ENCODE results near the gene CCDC159.

The CCDC159 gene, protein sequence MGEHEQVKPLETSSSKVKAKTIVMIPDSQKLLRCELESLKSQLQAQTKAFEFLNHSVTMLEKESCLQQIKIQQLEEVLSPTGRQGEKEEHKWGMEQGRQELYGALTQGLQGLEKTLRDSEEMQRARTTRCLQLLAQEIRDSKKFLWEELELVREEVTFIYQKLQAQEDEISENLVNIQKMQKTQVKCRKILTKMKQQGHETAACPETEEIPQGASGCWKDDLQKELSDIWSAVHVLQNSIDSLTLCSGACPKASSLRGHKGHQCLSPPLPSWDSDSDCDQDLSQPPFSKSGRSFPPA

GRCh38 chr19:11346104-11346940 is at the start of gene CCDC159, which contains the start of gene TMEM205:
Gene CCDC159, plus strand, starts transcription at chr19:11346519. Its CDS starts 88 bp downstream, at chr19:11346607.
Gene TMEM205, minus strand, starts transcription at chr19:11346268. Its CDS starts 649 bp downstream, at chr19:11345619.
- peak within 1 kb of the TSS; percentile 61 for H3K4me3 ChIP-seq (ENCODE audit: severe bottlenecking)
- peak; percentile 98 for DNase-seq (ENCODE audit: low spot score)
- H3K9me3 ChIP-seq (ENCODE audit: severe bottlenecking) = peaks cover 5% of the 10 kb centered on the region
- no peaks in the 10 kb centered on the region for H3K27me3 ChIP-seq (ENCODE audit: insufficient read depth, poor library complexity, severe bottlenecking)
- H3K4me1 ChIP-seq (ENCODE audit: insufficient read depth, poor library complexity, severe bottlenecking) = peaks cover 10% of the 10 kb centered on the region
- peak within 1 kb of the TSS; percentile 44 for H3K27ac ChIP-seq (ENCODE audit: poor library complexity, severe bottlenecking)
- TF ChIP-seq CTCF (IDR thresholded peaks at IDR 0.05; ENCODE audit: poor library complexity, severe bottlenecking) = no peak
- peak; percentile 83 for ATAC-seq (ENCODE audit: low read depth)
- no peaks in the 10 kb centered on the region for H3K36me3 ChIP-seq (ENCODE audit: low read depth)

GRCh38 chr19:11299946-11300810 is 46.1 kb upstream of the CCDC159 start:
- DNase-seq (ENCODE audit: low spot score) (no peak), ATAC-seq (ENCODE audit: low read depth) (no peak)
- Histone ChIP-seq H3K36me3 (ENCODE audit: low read depth) (no peaks in the 10 kb centered on the region), H3K4me3 (ENCODE audit: severe bottlenecking) (no peak overlapping the region), H3K4me1 (ENCODE audit: insufficient read depth, poor library complexity, severe bottlenecking) (no peaks in the 10 kb centered on the region), H3K9me3 (ENCODE audit: severe bottlenecking) (no peaks in the 10 kb centered on the region), H3K27ac (ENCODE audit: poor library complexity, severe bottlenecking) (no peak overlapping the region), H3K27me3 (ENCODE audit: insufficient read depth, poor library complexity, severe bottlenecking) (no peaks in the 10 kb centered on the region)
- no peak for TF ChIP-seq CTCF (IDR thresholded peaks at IDR 0.05; ENCODE audit: poor library complexity, severe bottlenecking)

DNA sequence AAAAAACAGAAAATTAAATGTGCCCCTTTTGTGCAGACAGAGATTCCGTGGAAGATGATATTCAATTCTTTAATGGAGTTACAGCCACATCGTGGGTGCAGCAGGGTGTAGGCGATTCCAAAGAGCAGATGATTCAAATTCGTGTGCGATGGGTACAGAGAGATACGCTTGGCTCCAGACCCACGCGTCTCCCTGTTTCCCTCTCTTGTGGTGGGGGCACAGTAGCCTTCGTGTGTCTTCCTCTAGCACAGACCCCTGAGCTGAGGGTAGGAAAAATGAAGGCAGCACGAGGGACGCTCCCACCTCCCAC is 45.6 kb upstream of the CCDC159 start:
- H3K4me3 ChIP-seq (ENCODE audit: severe bottlenecking) = no peak overlapping the region
- no peak for ATAC-seq (ENCODE audit: low read depth)
- TF ChIP-seq CTCF (IDR thresholded peaks at IDR 0.05; ENCODE audit: poor library complexity, severe bottlenecking) = no peak
- no peaks in the 10 kb centered on the region for H3K9me3 ChIP-seq (ENCODE audit: severe bottlenecking)
- no peaks in the 10 kb centered on the region for H3K27me3 ChIP-seq (ENCODE audit: insufficient read depth, poor library complexity, severe bottlenecking)
- H3K36me3 ChIP-seq (ENCODE audit: low read depth) = no peaks in the 10 kb centered on the region
- H3K4me1 ChIP-seq (ENCODE audit: insufficient read depth, poor library complexity, severe bottlenecking) = no peaks in the 10 kb centered on the region
- no peak for DNase-seq (ENCODE audit: low spot score)
- no peak overlapping the region for H3K27ac ChIP-seq (ENCODE audit: poor library complexity, severe bottlenecking)

DNA sequence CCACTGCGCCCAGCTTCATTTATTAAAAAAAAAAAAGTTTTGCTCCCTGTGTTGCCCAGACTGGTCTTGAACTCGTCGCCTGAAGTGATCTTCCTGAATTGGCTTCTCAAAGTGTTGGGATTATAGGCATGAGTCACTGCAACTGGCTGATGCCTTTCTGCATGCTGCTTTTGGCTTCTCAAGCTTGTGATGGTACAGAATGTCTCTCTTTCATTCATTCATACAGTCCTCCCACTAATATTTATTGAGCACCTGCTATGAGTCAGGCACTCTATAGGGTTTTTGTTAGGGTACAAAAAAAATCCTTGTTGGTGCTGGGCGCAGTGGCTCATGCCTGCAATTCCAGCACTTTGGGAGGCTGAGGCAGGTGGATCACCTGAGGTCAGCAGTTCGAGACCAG is 41.4 kb upstream of the CCDC159 start:
- no peak overlapping the region for H3K4me3 ChIP-seq (ENCODE audit: severe bottlenecking)
- H3K27ac ChIP-seq (ENCODE audit: poor library complexity, severe bottlenecking) = no peak overlapping the region
- no peaks in the 10 kb centered on the region for H3K27me3 ChIP-seq (ENCODE audit: insufficient read depth, poor library complexity, severe bottlenecking)
- H3K9me3 ChIP-seq (ENCODE audit: severe bottlenecking) = no peaks in the 10 kb centered on the region
- ATAC-seq (ENCODE audit: low read depth) (no peak), DNase-seq (ENCODE audit: low spot score) (no peak)
- no peak for TF ChIP-seq CTCF (IDR thresholded peaks at IDR 0.05; ENCODE audit: poor library complexity, severe bottlenecking)
- no peaks in the 10 kb centered on the region for H3K36me3 ChIP-seq (ENCODE audit: low read depth)
- no peaks in the 10 kb centered on the region for H3K4me1 ChIP-seq (ENCODE audit: insufficient read depth, poor library complexity, severe bottlenecking)

All from RWPE2 (cell line).